GM18858 (cell line): ENCODE measurements around the gene STAG2.

Experiments
- ATAC-seq: cut with Tn5 transposase; IDR thresholded peaks from one replicate; pipeline ENCODE4 v1.9.1; 2021; ENCODE audit not compliant: unreplicated experiment

Gene STAG2

DNA sequence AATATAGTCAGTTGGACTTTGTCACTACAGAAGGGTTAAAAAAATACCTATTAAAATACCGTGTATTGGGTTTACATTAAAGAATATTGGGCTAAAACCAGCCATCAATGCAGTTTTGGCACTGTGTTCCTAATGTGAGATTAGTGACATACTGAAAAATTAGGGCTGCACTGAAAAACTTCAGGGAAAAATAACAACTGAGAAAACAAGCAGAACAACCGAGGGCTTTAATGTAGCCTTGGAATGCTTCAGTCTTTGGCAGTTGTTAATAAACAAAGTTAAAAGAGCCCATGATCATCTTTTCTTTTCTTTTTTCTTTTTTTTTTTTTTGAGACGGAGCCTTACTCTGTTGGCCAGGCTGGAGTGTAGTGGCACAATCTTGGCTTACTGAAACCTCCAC is 12.4 kb downstream of the STAG2 start:
- ATAC-seq: no peak

DNA sequence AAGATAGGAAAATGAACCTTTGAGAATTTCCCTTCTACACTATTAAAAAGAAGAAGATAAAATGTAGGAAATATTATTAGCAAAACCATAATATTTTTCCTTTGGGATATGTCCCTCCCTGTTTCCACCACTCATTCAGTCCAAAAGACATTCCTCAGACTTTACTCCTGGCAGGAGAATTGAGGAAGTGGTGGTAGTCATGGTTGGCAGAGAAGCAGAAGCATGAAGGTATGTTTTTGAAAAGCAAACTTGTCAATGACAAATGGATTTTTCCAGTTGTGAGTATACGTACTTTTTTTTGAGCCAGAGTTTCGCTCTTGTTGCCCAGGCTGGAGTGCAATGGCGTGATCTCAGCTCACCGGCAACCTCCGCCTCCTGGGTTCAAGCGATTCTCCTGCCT is 13.7 kb downstream of the STAG2 start:
- ATAC-seq: no peak

DNA sequence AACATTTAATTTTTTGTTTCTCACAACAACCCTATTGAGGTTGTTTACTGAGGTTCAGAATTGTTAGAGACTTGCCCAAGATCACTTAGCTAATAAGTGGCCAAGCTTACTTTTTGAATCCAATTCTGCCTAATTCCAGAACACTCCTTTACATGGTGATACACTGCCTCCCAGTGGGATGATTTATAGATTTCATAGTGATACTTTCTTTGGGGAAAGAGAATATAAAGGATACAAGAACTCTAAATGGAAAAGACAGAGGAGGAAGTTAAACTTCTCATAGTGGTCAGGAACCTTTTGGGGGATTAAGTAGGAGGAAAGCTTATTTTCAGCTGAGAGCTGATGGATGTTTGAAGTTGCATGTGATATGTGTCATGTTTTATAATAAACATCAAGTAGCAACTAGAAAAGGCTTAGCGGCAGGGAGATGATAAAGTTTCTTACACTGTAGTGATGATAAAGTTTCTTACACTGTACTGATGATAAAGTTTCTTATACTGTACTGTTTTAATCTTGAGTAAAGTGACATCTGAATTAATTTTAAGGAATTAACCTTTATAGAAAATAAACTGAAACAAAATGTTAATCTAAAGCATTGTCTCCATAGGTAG is 15.3 kb downstream of the STAG2 start:
- ATAC-seq: no peak

DNA sequence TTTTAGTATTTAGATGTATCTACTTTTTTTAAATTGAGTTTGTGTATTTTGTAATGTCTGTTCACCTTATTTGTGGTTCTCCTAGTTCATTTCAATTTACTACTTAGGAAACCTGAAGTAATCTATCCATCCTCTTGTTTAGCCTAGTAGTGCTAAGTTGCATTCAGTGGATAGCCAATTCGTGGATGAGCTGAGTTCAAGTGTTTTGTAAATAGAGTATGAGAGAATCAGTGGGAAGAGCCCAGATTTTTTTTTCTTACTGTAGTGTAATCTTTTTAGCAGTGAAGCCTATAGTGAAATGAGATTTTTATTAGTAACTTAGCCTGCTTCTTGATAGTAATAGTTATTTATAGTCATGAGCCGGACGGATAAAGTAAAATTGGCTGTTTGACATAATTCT is 21.7 kb downstream of the STAG2 start:
- no peak for ATAC-seq

DNA sequence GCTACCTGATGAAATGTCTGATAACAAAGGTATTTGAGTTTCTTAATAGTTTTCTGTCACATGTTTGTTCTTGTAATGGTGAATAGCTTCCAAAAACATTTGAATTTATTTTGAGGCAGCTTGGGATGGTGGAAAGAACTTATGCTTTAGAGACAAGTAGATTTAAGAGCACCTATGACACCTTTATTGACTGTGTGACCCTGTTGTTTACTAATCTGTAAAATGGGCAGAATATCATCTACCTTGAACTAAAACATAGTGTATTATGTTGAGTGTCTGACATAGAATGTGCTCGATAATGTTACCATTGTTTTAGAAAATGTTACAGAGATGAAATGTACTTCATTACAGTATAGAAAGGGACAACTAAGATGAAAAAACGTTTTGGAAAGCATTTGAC is 24.9 kb downstream of the STAG2 start:
- no peak for ATAC-seq

DNA sequence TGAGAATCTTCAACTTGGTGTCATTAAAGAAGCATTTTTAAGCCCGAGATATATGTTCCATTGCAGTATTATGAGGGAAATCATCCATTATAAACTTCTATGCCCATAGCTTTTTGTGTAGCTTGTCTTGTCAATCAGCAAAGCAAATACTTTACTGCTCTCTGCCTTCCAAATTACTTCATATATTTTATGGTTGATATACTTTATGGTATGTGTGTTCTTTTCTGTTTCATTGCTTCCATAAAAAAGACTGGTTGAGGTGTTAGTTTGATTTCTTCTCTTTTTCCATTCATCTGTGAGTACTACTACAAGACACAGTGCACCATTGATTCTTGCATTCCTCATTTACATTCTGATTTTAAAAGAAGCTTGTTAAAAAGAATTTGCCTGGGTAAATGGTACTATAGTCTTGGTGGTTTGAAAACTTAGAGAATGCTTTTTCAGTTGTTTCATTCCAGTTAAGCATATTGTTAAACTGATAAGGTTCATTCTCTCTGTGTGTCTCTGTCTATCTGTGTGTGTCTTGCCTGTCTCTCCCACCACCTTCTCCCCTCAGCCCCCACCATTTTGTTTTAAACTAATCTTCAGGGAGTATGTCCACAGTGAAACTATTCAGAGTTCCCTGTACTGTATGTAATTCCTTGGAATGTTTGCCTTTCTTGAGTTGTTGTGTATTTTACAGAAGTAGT is 27.1 kb downstream of the STAG2 start:
- ATAC-seq: no peak

DNA sequence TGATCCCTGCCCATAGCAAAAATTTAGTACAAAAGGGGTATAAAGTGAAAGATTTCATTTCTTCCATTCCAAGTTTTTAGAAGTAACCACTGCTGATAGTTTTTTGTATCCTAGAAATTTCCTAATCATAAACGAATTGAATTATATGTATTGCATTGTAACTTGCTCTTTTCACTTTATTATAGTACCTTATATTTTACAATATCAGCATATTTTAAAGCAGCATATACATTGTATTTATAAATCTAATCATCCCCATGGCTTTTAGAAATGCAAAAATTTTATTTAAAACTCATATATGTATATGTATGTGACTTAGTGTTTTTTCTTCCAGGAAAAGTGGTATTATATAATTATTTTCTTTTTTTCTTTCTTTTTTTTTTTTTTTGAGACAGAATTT is 27.7 kb downstream of the STAG2 start:
- ATAC-seq: no peak

DNA sequence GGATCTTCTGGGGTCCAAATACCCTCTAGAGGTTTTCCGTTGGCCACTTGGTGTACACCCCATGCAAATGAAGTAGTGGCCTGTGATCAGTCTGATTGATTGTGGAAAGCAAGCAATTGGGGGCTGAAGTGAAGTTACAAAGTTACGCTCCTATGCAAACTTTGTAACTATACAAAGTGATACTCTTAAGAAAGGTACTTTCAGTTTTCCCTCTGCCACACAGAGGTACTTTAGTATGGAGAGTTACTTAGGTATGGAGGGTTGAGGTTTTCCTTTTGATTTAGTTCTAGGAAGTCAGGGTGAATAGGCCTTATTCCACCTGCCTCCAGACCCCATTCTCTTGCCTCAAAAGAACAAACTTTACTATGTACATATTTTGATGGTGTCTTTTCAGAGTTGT is 28.7 kb downstream of the STAG2 start:
- ATAC-seq: no peak

DNA sequence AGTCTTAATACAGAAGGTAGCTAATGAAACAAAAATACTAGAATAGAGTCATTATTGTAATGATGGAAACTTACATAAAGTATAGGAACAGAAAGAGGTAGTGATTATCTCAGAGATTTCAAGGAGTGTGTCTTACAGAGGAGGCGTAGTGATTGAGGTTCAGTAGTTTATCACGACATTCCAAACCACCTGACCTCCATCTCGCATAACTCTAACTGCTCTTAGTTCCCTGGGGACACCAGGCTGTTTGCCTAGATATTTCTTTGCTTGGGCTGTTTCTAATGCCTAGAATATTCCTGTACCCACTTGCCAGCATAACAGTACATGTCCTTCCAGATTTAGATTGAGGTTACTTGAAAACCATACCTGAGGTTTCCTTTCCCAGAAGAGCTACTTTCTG is 29.1 kb downstream of the STAG2 start:
- ATAC-seq: no peak

DNA sequence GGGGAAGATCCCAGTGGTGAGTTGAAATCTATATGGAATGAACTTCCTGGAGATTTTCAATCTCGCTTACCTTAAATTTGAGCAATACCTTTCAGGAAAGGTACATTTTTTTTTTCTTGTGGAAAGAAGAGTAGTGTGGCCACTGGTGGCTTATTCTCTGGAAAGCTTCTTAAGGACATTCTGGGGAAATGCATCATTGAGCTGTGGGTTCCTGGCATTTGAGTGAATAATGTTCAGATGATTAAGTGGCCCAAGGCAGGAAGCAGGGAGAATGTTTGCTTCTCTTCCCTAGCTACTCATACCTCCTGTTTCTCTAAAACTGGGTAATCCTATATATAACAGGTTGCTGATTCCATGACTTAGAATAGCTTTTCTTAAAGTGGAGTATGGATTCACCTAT is 31.8 kb downstream of the STAG2 start:
- no peak for ATAC-seq

DNA sequence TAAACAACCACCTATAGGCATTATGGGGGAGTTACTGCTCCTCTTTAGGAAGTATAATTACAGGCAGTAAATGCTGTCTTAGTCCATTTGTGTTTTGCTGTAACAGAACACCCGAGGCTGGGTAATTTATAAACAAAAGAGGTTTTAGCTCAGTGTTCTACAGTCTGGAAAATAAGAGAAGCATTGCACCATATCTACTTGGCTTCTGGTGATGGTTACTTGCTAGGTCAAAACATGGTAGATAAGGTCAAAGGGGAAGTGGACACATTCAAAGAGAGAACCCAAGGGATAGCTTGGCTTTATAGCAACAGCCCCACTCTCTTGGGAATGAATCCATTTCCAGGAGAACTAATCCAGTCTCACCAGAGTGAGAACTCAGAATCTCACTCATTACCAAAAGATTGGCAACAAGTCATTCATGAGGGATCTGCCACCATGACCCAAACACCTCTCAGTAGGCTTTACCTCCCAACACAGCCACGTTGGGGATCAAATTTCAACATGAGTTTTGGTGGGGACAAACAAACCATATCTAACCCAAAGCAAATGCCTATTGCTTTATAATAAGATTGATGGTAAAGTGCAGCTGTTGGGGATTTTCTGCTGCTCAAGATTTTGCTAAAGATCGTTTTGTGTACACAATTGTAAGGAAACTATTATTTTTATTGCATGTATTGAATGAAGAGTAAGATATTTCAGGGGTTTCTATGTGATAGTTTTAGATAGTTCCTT is 32.6 kb downstream of the STAG2 start:
- ATAC-seq: no peak

DNA sequence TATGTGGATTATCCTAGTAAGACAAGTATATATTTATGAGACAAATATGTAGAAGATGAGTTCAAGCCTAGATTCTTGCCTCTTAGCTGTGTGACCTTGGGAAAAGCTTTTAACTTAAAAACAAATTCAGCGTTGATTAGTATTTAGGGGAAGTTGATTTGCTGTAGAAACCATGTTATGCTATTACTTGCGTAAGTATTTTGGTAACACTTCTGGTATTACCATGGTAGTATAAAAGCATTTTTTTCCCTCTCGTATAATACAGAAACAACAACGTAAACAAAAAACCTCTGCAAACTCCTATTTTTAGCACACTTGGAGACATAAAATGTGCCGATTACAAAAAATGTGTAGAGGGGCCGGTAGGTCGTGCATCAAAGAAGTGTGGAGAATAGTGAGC is 33.2 kb downstream of the STAG2 start:
- ATAC-seq: no peak

DNA sequence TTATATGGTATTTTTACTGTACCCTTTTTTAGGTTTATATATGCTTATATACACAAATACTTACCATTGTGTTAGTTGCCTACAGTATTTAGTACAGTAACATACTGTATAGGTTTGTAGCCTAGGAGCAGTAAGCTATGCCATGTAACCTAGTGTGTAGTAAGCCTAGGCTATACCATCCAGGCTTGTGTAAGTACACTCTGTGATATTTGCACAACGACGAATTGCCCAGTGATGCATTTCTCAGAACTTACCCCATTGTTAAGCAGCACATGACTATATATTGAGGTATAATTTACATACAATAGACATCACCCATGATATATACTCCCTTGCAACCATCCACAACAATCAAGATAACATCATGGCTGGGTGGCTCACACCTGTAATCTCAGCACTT is 40.1 kb downstream of the STAG2 start:
- no peak for ATAC-seq

DNA sequence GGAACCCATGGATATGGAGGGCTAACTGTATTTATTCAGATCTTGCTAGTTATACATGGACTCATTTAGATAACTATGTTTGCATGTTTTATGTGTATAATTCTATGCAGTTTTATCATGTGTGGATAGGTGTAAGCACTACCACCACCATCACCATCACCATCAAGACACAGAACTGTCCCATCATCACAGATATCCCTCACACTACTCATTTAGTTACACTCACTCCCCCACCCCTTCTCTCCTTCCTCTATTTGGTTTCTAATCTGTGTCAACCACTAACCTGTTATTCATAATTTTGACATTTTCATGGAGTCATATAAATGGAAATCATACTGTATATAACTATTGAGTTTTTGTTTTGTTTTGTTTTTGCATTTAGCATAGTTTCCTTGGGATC is 43.7 kb downstream of the STAG2 start:
- peak; percentile 50 for ATAC-seq

DNA sequence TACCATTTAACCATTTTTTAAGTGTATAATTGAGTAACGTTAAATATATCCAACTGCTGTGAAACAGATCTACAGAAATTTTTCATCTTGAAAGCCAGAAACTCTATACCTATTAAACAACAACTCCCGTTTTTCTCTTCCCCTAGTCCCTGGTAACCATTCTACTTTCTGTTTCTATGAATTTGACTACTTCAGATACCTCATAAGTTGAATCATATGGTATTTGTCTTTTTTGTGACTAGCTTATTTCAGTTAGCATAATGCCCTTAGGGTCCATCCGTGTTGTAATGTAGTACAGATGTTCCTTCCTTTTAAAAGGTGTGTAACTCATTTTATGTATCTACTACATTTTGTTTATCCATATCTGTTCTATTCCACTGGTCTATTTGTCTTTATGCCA is 48.7 kb downstream of the STAG2 start:
- peak; percentile 66 for ATAC-seq

DNA sequence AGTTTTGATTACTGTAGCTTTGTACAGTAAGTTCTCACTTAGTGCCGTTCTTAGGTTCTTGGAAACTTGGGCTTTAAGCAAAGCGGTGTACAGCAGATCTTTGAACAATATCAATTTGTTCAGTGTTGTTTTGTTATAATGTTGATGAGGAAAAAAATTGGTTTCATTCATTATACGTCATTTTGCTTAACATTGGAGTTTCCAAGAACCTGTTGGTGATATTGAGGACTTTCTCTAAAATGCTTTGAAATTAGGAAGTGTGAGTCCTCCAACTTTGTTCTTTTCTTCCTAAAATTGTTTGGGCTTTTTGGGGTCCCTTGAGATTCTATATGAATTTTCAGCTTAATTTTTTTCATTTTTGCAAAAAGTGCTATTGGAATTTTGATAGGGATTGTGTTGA is 49.1 kb downstream of the STAG2 start:
- no peak for ATAC-seq

DNA sequence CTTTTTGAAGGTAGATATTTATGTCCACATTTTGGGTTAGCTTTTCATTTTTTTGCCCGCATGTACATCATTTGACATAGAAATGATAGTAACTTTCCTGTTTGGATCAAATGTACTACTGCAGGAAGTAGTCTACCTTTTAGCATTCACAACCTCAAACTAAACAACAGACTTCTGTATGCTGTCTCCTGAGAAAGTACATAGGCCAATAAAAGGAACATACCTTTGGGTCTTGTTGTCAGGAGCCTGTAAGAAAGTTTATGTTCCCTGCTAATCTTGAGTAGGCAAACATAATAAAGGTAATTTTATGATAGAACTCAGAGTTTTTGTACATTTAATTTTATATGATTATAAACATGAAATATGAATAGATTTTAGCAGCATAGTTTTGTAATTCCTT is 54.2 kb downstream of the STAG2 start:
- no peak for ATAC-seq

DNA sequence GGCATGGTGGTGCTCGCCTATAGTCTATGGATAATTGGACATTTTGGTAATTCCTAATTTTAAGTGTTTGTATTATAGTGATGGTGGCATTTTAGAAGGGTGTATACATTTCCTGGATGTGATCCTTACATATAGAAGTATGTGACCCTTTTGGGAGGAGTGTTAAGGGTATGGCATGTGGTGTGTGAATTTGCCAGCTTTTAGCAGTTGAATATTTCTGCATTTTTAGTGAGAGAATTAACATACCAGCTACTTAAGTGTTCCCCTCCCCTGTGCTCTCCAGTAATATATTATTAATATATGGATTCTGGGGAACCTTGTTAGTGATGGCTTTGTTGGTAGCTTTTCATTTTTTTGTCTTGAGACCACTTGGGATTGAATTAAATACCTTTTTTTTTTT is 55.3 kb downstream of the STAG2 start:
- ATAC-seq: no peak

DNA sequence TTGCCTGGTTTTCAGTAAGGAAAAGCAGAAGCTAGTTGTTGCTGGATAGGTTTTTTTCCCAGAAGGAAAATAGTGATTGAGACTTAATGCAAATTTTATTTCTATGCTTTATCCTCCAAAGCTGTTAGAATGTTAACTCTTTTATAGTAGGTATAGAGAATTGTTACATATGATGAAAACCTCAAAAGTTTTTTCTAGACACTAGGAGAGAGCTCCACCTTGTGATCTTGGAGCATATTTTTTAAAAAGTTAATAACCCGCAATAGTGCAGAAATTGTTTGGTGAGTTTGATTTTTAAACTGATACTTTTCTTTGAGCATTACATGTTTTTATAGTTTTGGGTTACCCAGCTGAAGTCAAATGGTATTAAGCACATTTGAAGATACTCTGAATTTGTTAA is 56.5 kb downstream of the STAG2 start:
- no peak for ATAC-seq

DNA sequence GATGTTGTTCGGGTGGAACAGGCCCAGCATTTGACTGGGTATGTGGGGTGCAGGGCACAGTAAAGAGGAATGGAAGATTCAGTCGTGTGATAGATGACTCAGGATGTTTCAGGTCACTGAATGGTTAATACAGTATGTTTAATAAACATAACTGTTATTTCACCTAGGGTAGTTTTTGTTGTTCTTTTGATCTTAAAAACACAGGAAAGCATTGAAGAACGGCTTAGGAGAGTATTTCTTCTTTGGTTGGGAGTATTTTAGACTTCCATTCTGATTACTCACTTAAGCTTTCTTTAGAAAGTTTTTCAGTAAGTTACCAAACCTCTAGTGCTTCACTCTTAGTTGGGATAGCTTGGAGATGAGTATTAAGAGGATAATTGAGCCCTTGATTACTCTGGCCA is 62.3 kb downstream of the STAG2 start:
- no peak for ATAC-seq

DNA sequence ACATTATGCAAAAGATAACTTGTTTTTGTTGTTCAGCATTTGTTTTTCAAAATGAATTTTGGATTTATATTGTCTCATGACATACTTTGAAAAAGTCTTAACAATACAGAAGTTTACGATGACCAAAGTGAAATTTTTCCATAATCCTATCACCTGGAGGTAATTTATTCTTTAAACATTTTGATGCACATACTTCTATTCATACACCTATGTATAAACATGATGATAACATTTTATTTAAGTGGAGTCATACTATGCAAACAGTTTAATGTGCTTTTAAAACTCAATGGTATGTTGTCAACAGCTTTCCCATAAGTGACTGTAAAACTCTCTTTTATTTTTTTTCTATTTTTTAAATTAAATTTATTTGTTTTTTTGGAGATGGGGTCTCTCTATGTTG is 65.0 kb downstream of the STAG2 start:
- ATAC-seq: no peak

DNA sequence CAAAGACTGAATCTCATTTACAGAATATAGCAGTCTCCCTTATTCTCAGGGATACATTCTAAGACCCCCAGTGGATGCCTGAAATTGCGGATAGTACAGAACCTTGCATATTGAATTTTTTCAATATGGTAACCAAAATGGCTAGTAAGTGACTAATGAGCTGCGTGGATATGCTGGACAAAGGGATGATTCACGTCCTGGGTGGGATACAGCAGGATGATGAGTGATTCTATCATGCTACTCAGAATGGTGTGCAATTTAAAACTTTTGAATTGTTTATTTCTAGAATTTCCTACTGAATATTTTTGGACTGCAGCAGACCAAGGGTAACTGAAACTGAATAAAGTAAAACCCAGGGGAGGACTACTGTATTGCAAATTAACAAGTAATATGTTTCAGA is 66.7 kb downstream of the STAG2 start:
- no peak for ATAC-seq

DNA sequence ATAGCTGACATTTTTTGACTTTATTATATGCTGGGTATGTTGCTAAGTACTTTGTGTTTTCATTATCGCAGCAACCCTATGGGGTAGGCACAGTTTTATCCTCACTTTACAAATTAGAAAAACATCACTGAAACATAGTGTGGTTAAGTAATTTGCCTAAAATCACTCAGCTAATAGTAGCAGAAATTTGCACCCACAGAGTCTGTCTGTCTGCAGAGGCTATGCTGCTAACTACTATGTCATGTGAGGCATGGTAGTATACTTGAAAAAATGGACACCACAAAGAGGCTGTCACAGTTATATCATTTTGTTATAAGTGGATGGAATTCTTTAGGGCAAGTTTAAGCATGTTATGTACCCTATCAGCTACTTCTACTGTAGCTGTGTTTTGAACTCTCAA is 69.0 kb downstream of the STAG2 start:
- ATAC-seq: peak; percentile 88
